Keratinocyte (primary cell): ENCODE measurements around the gene ZNF337. TPM values are rescaled to one million over a fixed set of nuclear protein-coding genes. Genes with fewer than 3 reads are reported as not detected.
"Not testable (repeated sequence)": the region's sequence is repeated elsewhere in the genome, so short reads cannot be mapped to it uniquely, and the experiment has no call there.

Source experiments
- DNase-seq: peaks from one replicate; pipeline ENCODE4 v3.0.0-alpha.2; 2011; ENCODE audit warnings: low read depth, missing footprints, low spot score
- FAIRE-seq: peaks from 2 replicates; lab custom pipeline; 2011; peaks lifted over from hg19 to GRCh38; lab: Jason Lieb, UNC
- H2AFZ ChIP-seq: 2 replicates; pipeline ENCODE4 v1.6.0; 2012; ENCODE audit warnings: low read length, control low read depth, inconsistent platforms; ENCODE audit not compliant: control insufficient read depth
- H3K27ac ChIP-seq: 2 replicates; pipeline ENCODE4 v1.5.1; 2011; ENCODE audit warnings: low read length; ENCODE audit not compliant: control insufficient read depth, insufficient read depth
- H3K27me3 ChIP-seq: 3 replicates; pipeline ENCODE4 v1.6.0; 2011; ENCODE audit warnings: low read length; ENCODE audit not compliant: control insufficient read depth, insufficient read depth; ENCODE audit errors: extremely low read depth
- H3K36me3 ChIP-seq, 2 experiments: 2 replicates in 1 of 2; 3 replicates in 1 of 2; pipeline ENCODE4 v1.5.1; 2011; ENCODE audit warnings: low read length in 2 of 2, mild to moderate bottlenecking in 1 of 2; ENCODE audit not compliant: control insufficient read depth in 2 of 2, insufficient read depth in 2 of 2; ENCODE audit errors: extremely low read depth in 1 of 2
- H3K4me1 ChIP-seq: 3 replicates; pipeline ENCODE4 v1.5.1; 2011; ENCODE audit warnings: low read length; ENCODE audit not compliant: control insufficient read depth, insufficient read depth; ENCODE audit errors: extremely low read depth
- H3K4me2 ChIP-seq: 3 replicates; pipeline ENCODE4 v1.6.0; 2011; ENCODE audit warnings: low read depth, low read length; ENCODE audit not compliant: control insufficient read depth, insufficient read depth; ENCODE audit errors: extremely low read depth
- H3K4me3 ChIP-seq, 3 experiments: fragments of 200-600 bp in 1 of 3; sonication (generic) in 1 of 3; 2 replicates in 2 of 3; 3 replicates in 1 of 3; pipeline ENCODE4 v1.5.1; 2011 to 2016; ENCODE audit warnings: low read length in 3 of 3, mild to moderate bottlenecking in 3 of 3, control low read depth in 2 of 3, inconsistent platforms in 1 of 3, low read depth in 1 of 3, mixed read lengths in 1 of 3, mixed run types in 1 of 3, moderate library complexity in 1 of 3; ENCODE audit not compliant: control insufficient read depth in 2 of 3, insufficient read depth in 2 of 3; ENCODE audit errors: extremely low read depth in 1 of 3
- H3K79me2 ChIP-seq: 2 replicates; pipeline ENCODE4 v1.6.0; 2012; ENCODE audit warnings: low read length; ENCODE audit not compliant: control insufficient read depth, insufficient read depth
- H3K9ac ChIP-seq: 3 replicates; pipeline ENCODE4 v1.6.0; 2011; ENCODE audit warnings: low read length; ENCODE audit not compliant: control insufficient read depth, insufficient read depth; ENCODE audit errors: extremely low read depth
- H3K9me1 ChIP-seq: 3 replicates; pipeline ENCODE4 v1.6.0; 2011; ENCODE audit warnings: low read length; ENCODE audit not compliant: control insufficient read depth, insufficient read depth; ENCODE audit errors: extremely low read depth
- H3K9me3 ChIP-seq: 2 replicates; pipeline ENCODE4 v1.5.1; 2012; ENCODE audit warnings: low read depth, low read length; ENCODE audit not compliant: control insufficient read depth
- H4K20me1 ChIP-seq: 3 replicates; pipeline ENCODE4 v1.6.0; 2011; ENCODE audit warnings: low read length; ENCODE audit not compliant: control insufficient read depth, insufficient read depth; ENCODE audit errors: extremely low read depth
- EZH2 ChIP-seq: IDR thresholded peaks from one replicate; pipeline ENCODE4 v1.6.1; 2012; ENCODE audit warnings: inconsistent platforms, mild to moderate bottlenecking, low read length, moderate library complexity
- dilution Hi-C: fragments of 300-500 bp; cut with MboI; formaldehyde crosslinking; loops from one replicate; pipeline ENCODE4 v1.7.0; 2020; ENCODE audit warnings: low sequenced_read_pairs; ENCODE audit not compliant: extremely low pct_ligation_motif_present
- polyA plus RNA-seq, 5 experiments: library from polyadenylated mRNA; depleted of rRNA in 3 of 5; stranded (reverse) in 3 of 5; stranded (forward) in 1 of 5; unstranded in 1 of 5; fragments of >200 nt; gene quantifications; 1 replicate in 1 of 5; 2 replicates in 3 of 5; 3 replicates in 1 of 5; pipeline versions ENCODE4 v1.2.1 to v1.2.3, GENCODE V29; 2011 to 2012; ENCODE audit warnings: missing spikeins in 2 of 5, low read depth in 1 of 5, low replicate concordance in 1 of 5
- TF ChIP-seq, protein P1 (sequence below), 3 experiments: IDR thresholded peaks in 1 of 3; conservative IDR thresholded peaks in 1 of 3; optimal IDR thresholded peaks in 1 of 3; 2 replicates in 2 of 3; 3 replicates in 1 of 3; pipeline versions ENCODE3 to v1.5.1; 2011; ENCODE audit warnings: low read length in 3 of 3, mild to moderate bottlenecking in 3 of 3, moderate library complexity in 2 of 3, control low read depth in 1 of 3, inconsistent platforms in 1 of 3; ENCODE audit not compliant: insufficient read depth in 2 of 3; ENCODE audit errors: extremely low read depth in 1 of 3

Gene ZNF337
- polyA plus RNA-seq, 1 donor (not counting 4 experiments of a cell fraction or from before 2014, with no cell fraction given) = 15.9 TPM

DNA sequence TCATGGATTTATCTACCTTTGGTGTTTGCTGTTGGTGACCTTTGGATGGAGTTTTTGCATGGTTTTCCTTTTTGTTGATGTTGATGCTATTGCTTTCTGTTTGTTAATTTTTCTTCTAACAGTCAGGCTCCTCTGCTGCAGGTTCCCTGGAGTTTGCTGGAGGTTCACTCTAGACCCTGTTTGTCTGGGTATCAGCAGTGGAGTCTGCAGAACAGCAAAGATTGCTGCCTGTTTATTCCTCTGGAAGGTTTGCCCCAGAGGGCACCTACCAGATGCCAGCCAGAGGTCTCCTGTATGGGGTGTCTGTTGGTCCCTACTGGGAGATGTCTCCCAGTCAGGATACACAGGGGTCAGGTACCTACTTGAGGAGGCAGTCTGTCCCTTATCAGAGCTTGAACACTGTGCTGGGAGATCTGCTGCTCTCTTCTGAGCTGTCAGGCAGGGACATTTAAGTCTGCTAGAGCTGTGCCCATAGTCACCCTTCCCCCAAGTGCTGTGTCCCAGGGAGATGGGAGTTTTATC, 9.2 kb upstream of the ZNF337 start:
- Histone ChIP-seq H3K27me3 (no peaks in the 10 kb centered on the region), H3K4me1 (peaks cover 3% of the 10 kb centered on the region), H3K4me2 (no peak overlapping the region), H2AFZ (no peak overlapping the region), H4K20me1 (no peaks in the 10 kb centered on the region), H3K9me3 (no peaks in the 10 kb centered on the region), H3K36me3 (no peaks in the 10 kb centered on the region), H3K4me3 (no peak overlapping the region), H3K79me2 (no peaks in the 10 kb centered on the region), H3K9ac (no peak overlapping the region), H3K27ac (no peak overlapping the region), H3K9me1 (no peaks in the 10 kb centered on the region)
- FAIRE-seq (no peak), DNase-seq (no peak)
- dilution Hi-C loops = no loop called here
- TF ChIP-seq EZH2 = no peak
- TF ChIP-seq, protein P1, sequence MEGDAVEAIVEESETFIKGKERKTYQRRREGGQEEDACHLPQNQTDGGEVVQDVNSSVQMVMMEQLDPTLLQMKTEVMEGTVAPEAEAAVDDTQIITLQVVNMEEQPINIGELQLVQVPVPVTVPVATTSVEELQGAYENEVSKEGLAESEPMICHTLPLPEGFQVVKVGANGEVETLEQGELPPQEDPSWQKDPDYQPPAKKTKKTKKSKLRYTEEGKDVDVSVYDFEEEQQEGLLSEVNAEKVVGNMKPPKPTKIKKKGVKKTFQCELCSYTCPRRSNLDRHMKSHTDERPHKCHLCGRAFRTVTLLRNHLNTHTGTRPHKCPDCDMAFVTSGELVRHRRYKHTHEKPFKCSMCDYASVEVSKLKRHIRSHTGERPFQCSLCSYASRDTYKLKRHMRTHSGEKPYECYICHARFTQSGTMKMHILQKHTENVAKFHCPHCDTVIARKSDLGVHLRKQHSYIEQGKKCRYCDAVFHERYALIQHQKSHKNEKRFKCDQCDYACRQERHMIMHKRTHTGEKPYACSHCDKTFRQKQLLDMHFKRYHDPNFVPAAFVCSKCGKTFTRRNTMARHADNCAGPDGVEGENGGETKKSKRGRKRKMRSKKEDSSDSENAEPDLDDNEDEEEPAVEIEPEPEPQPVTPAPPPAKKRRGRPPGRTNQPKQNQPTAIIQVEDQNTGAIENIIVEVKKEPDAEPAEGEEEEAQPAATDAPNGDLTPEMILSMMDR (optimal IDR thresholded peaks at IDR 0.05 in 1 of 3, IDR thresholded peaks at IDR 0.05 in 1 of 3, conservative IDR thresholded peaks at IDR 0.05 in 1 of 3; ENCODE audit: extremely low read depth in 1 of 3, insufficient read depth in 2 of 3, low read length in 3 of 3) = no peak

DNA sequence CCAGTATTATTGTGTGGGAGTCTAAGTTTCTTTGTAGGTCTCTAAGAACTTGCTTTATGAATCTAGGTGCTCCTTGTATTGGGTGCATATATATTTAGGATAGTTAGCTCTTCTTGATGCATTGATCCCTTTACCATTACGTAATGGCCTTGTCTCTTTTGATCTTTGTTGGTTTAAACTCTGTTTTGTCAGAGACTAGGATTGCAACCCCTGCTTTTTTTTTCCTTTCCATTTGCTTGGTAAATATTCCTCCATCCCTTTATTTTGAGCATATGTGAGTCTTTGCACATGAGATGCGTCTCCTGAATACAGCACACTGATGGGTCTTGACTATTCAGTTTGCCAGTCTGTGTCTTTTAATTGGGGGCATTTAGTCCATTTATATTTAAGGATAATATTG, 7.7 kb upstream of the ZNF337 start:
- DNase-seq, H3K36me3 ChIP-seq, H4K20me1 ChIP-seq, H3K4me2 ChIP-seq, dilution Hi-C loops, H3K9ac ChIP-seq, H2AFZ ChIP-seq, H3K79me2 ChIP-seq, H3K27ac ChIP-seq, H3K9me3 ChIP-seq, H3K9me1 ChIP-seq, H3K4me3 ChIP-seq, H3K4me1 ChIP-seq, FAIRE-seq, H3K27me3 ChIP-seq: not testable (repeated sequence)

GRCh38 chr20:25700835-25701234, 4.2 kb upstream of the ZNF337 start:
- H3K9ac ChIP-seq, H3K36me3 ChIP-seq, DNase-seq, H3K4me1 ChIP-seq, H3K79me2 ChIP-seq, H3K27me3 ChIP-seq, H3K4me2 ChIP-seq, H2AFZ ChIP-seq, H3K4me3 ChIP-seq, H3K27ac ChIP-seq, H4K20me1 ChIP-seq, H3K9me3 ChIP-seq, H3K9me1 ChIP-seq, dilution Hi-C loops, FAIRE-seq: not testable (repeated sequence)
